ENCODE data around the gene RIMKLB.
"Not testable (repeated sequence)": the region's sequence is repeated elsewhere in the genome, so short reads cannot be mapped to it uniquely, and the experiment has no call there.

Gene RIMKLB

GRCh38 chr12:8695116-8695515 is 2.7 kb upstream of the RIMKLB start:
- DNase-seq: no peak

GRCh38 chr12:8696442-8697090 is 1.2 kb upstream of the RIMKLB start:
- no peak for DNase-seq

- DNase-seq: peak; percentile 2
Measured at GRCh38 chr12:8697120-8697475, 693 bp upstream of the RIMKLB start.

- peak; percentile 18 for DNase-seq
Measured at GRCh38 chr12:8698132-8698851, 501 bp downstream of the RIMKLB start.

- no peak for DNase-seq
Measured at GRCh38 chr12:8698879-8699278, 1.1 kb downstream of the RIMKLB start.

- no peak for DNase-seq
Measured at GRCh38 chr12:8699714-8700113, 1.9 kb downstream of the RIMKLB start.

- no peak for DNase-seq
Measured at GRCh38 chr12:8701046-8701660, 3.4 kb downstream of the RIMKLB start.

GRCh38 chr12:8702159-8702558 is 4.4 kb downstream of the RIMKLB start:
- DNase-seq: no peak

- DNase-seq: no peak
Measured at GRCh38 chr12:8709124-8709830, 11.5 kb downstream of the RIMKLB start.

GRCh38 chr12:8712572-8712971 is 14.8 kb downstream of the RIMKLB start:
- DNase-seq: no peak

GRCh38 chr12:8722286-8722800 is 24.6 kb downstream of the RIMKLB start:
- no peak for DNase-seq

GRCh38 chr12:8734873-8735381 is 37.1 kb downstream of the RIMKLB start:
- no peak for DNase-seq

- no peak for DNase-seq
Measured at GRCh38 chr12:8742501-8742900, 44.7 kb downstream of the RIMKLB start.

GRCh38 chr12:8743121-8743520 is 45.3 kb downstream of the RIMKLB start:
- DNase-seq: not testable (repeated sequence)

GRCh38 chr12:8745631-8746030 is 47.8 kb downstream of the RIMKLB start:
- not testable (repeated sequence) for DNase-seq

GRCh38 chr12:8746046-8746445 is 48.3 kb downstream of the RIMKLB start:
- no peak for DNase-seq

- not testable (repeated sequence) for DNase-seq
Measured at GRCh38 chr12:8760076-8760475, 62.3 kb downstream of the RIMKLB start.

- not testable (repeated sequence) for DNase-seq
Measured at GRCh38 chr12:8762701-8763100, 64.9 kb downstream of the RIMKLB start.

- not testable (repeated sequence) for DNase-seq
Measured at GRCh38 chr12:8766121-8766520, 68.3 kb downstream of the RIMKLB start.

- DNase-seq: no peak
Measured at GRCh38 chr12:8770499-8770898, 72.7 kb downstream of the RIMKLB start.

GRCh38 chr12:8771072-8771471 is 73.3 kb downstream of the RIMKLB start:
- DNase-seq: no peak

GRCh38 chr12:8773461-8773860 is 75.7 kb downstream of the RIMKLB start:
- DNase-seq: no peak

- DNase-seq: no peak
Measured at GRCh38 chr12:8779281-8779680, 81.5 kb downstream of the RIMKLB start.
